Measurements from ENCODE around the gene ZBTB17.

The ZBTB17 gene

GRCh38 chr1:15991427-15992186, 15.7 kb upstream of the ZBTB17 start:
- Histone ChIP-seq H3K9me3 (ENCODE audit: control insufficient read depth, low read length) (no peaks in the 10 kb centered on the region), H3K36me3 (ENCODE audit: control insufficient read depth, insufficient read depth, low read length) (no peaks in the 10 kb centered on the region)
- no peak for TF ChIP-seq CTCF (IDR thresholded peaks at IDR 0.05)

GRCh38 chr1:15989776-15990175, 13.9 kb upstream of the ZBTB17 start:
- Histone ChIP-seq H3K4me1 (no peaks in the 10 kb centered on the region), H3K9ac (no peak overlapping the region), H3K27me3 (ENCODE audit: control insufficient read depth, insufficient read depth, low read length) (no peaks in the 10 kb centered on the region), H3K36me3 (ENCODE audit: control insufficient read depth, insufficient read depth, low read length) (no peaks in the 10 kb centered on the region), H3K27ac (no peak overlapping the region), H2AFZ (no peak overlapping the region), H3K9me3 (ENCODE audit: control insufficient read depth, low read length) (no peaks in the 10 kb centered on the region), H3K4me3 (ENCODE audit: low read depth, low read length) (no peak overlapping the region), H3K4me2 (ENCODE audit: low read length) (no peak overlapping the region), H3K79me2 (no peaks in the 10 kb centered on the region)
- no peak for TF ChIP-seq CTCF (IDR thresholded peaks at IDR 0.05)

More at GRCh38 chr1:15991427-15992186, 15.7 kb upstream of the ZBTB17 start:
- no peak overlapping the region for H3K9ac ChIP-seq
- no peaks in the 10 kb centered on the region for H3K4me1 ChIP-seq
- H2AFZ ChIP-seq = no peak overlapping the region
- no peaks in the 10 kb centered on the region for H3K79me2 ChIP-seq
- no peak overlapping the region for H3K27ac ChIP-seq
- H3K4me3 ChIP-seq (ENCODE audit: low read depth, low read length) = no peak overlapping the region
- no peak overlapping the region for H3K4me2 ChIP-seq (ENCODE audit: low read length)
- H3K27me3 ChIP-seq (ENCODE audit: control insufficient read depth, insufficient read depth, low read length) = no peaks in the 10 kb centered on the region

GRCh38 chr1:15988856-15989736, 13.2 kb upstream of the ZBTB17 start:
- H3K27me3 ChIP-seq (ENCODE audit: control insufficient read depth, insufficient read depth, low read length) = no peaks in the 10 kb centered on the region
- no peak overlapping the region for H3K4me3 ChIP-seq (ENCODE audit: low read depth, low read length)
- H3K36me3 ChIP-seq (ENCODE audit: control insufficient read depth, insufficient read depth, low read length) = no peaks in the 10 kb centered on the region
- no peaks in the 10 kb centered on the region for H3K9me3 ChIP-seq (ENCODE audit: control insufficient read depth, low read length)
- no peak overlapping the region for H2AFZ ChIP-seq
- no peak overlapping the region for H3K9ac ChIP-seq
- H3K4me1 ChIP-seq = no peaks in the 10 kb centered on the region
- no peak for TF ChIP-seq CTCF (IDR thresholded peaks at IDR 0.05)
- no peaks in the 10 kb centered on the region for H3K79me2 ChIP-seq
- H3K4me2 ChIP-seq (ENCODE audit: low read length) = no peak overlapping the region
- no peak overlapping the region for H3K27ac ChIP-seq

GRCh38 chr1:15985611-15986297, 9.9 kb upstream of the ZBTB17 start:
- no peak overlapping the region for H3K4me3 ChIP-seq (ENCODE audit: low read depth, low read length)
- H3K27ac ChIP-seq = no peak overlapping the region
- no peak overlapping the region for H3K9ac ChIP-seq
- no peaks in the 10 kb centered on the region for H3K4me1 ChIP-seq
- no peak overlapping the region for H3K4me2 ChIP-seq (ENCODE audit: low read length)
- no peak for TF ChIP-seq CTCF (IDR thresholded peaks at IDR 0.05)
- no peaks in the 10 kb centered on the region for H3K27me3 ChIP-seq (ENCODE audit: control insufficient read depth, insufficient read depth, low read length)
- no peaks in the 10 kb centered on the region for H3K36me3 ChIP-seq (ENCODE audit: control insufficient read depth, insufficient read depth, low read length)
- H3K79me2 ChIP-seq = no peaks in the 10 kb centered on the region
- no peaks in the 10 kb centered on the region for H3K9me3 ChIP-seq (ENCODE audit: control insufficient read depth, low read length)
- H2AFZ ChIP-seq = no peak overlapping the region

All from parathyroid adenoma (tissue), 2 donors.